ENCODE results near the gene CFC1B.
"Not testable (repeated sequence)": the region's sequence is repeated elsewhere in the genome, so short reads cannot be mapped to it uniquely, and the experiment has no call there.

- not testable (repeated sequence) for TF ChIP-seq CTCF (IDR thresholded peaks at IDR 0.05; ENCODE audit: low read length); EZH2 (optimal IDR thresholded peaks at IDR 0.05; ENCODE audit: low read depth, low read length); EZH2phosphoT487 (IDR thresholded peaks at IDR 0.05; ENCODE audit: low read length)
Observed at GRCh38 chr2:130549475-130549874, 28.5 kb downstream of the CFC1B start.
